GM18951 (cell line): ENCODE results near the gene RPL35.
A peak's percentile ranks its signal among the peaks of the same experiment; 100 is the strongest.

Experiments
- POLR2A ChIP-seq: IDR thresholded peaks from 4 replicates; pipeline ENCODE4 v1.6.1; 2011; ENCODE audit warnings: mild to moderate bottlenecking; ENCODE audit not compliant: insufficient read length, insufficient read depth; ENCODE audit errors: extremely low read depth
- in situ Hi-C: fragments of 300-500 bp; cut with MboI; formaldehyde crosslinking; loops from one replicate; pipeline ENCODE4 v1.12.0; 2022; ENCODE audit warnings: low sequenced_read_pairs, mixed read lengths, inconsistent platforms; ENCODE audit not compliant: unreplicated experiment

Gene RPL35

GRCh38 chr9:124869466-124869985, 7.8 kb upstream of the RPL35 start:
- in situ Hi-C loops = no loop called here
- TF ChIP-seq POLR2A = no peak

GRCh38 chr9:124868511-124869465, 7.0 kb upstream of the RPL35 start:
- TF ChIP-seq POLR2A = peak; percentile 95
- in situ Hi-C loops = no loop called here

GRCh38 chr9:124863371-124863871, 1.7 kb upstream of the RPL35 start:
- in situ Hi-C loops = no loop called here
- TF ChIP-seq POLR2A = no peak

GRCh38 chr9:124860582-124861341, 995 bp downstream of the RPL35 start:
- no peak for TF ChIP-seq POLR2A
- in situ Hi-C loops = no loop called here

GRCh38 chr9:124859803-124860581, 1.8 kb downstream of the RPL35 start:
- no peak for TF ChIP-seq POLR2A
- in situ Hi-C loops = loop anchor here (5.0 kb wide), 1 partner anchor 88 kb away; the partner anchor contains the start of gene NR6A1

- in situ Hi-C loops = loop anchor here (5.0 kb wide), 1 partner anchor 86 kb away; the partner anchor contains the start of gene NR6A1
- TF ChIP-seq POLR2A = no peak
Observed at GRCh38 chr9:124858330-124859046, 3.3 kb downstream of the RPL35 start.

- in situ Hi-C loops = loop anchor here (5.0 kb wide), 1 partner anchor 85 kb away; the partner anchor contains the start of gene NR6A1
- TF ChIP-seq POLR2A = no peak
Observed at GRCh38 chr9:124857533-124858162, 4.1 kb downstream of the RPL35 start.

- in situ Hi-C loops = loop anchor here (5.0 kb wide), 1 partner anchor 84 kb away; the partner anchor contains the start of gene NR6A1
- TF ChIP-seq POLR2A = peak; percentile 22
Observed at GRCh38 chr9:124855944-124856765, 5.6 kb downstream of the RPL35 start.

- in situ Hi-C loops = loop anchor here (5.0 kb wide), 1 partner anchor 83 kb away; the partner anchor contains the start of gene NR6A1
Observed at GRCh38 chr9:124855566-124855943, 6.2 kb downstream of the RPL35 start.

GRCh38 chr9:124854822-124855221, 6.9 kb downstream of the RPL35 start:
- in situ Hi-C loops = loop anchor here (5.0 kb wide), 1 partner anchor 83 kb away; the partner anchor contains the start of gene NR6A1

More at GRCh38 chr9:124855566-124855943, 6.2 kb downstream of the RPL35 start:
- TF ChIP-seq POLR2A = peak; percentile 8

More at GRCh38 chr9:124854822-124855221, 6.9 kb downstream of the RPL35 start:
- no peak for TF ChIP-seq POLR2A
